AG08395 (cell line): ENCODE data around the gene FAM43A.

Source experiments
- DNase-seq: peaks from one replicate; pipeline ENCODE4 v3.0.0; 2012; ENCODE audit warnings: mixed read lengths, low spot score

Gene FAM43A

GRCh38 chr3:194676471-194676870 lies 9.2 kb upstream of the FAM43A start:
- no peak for DNase-seq

DNA sequence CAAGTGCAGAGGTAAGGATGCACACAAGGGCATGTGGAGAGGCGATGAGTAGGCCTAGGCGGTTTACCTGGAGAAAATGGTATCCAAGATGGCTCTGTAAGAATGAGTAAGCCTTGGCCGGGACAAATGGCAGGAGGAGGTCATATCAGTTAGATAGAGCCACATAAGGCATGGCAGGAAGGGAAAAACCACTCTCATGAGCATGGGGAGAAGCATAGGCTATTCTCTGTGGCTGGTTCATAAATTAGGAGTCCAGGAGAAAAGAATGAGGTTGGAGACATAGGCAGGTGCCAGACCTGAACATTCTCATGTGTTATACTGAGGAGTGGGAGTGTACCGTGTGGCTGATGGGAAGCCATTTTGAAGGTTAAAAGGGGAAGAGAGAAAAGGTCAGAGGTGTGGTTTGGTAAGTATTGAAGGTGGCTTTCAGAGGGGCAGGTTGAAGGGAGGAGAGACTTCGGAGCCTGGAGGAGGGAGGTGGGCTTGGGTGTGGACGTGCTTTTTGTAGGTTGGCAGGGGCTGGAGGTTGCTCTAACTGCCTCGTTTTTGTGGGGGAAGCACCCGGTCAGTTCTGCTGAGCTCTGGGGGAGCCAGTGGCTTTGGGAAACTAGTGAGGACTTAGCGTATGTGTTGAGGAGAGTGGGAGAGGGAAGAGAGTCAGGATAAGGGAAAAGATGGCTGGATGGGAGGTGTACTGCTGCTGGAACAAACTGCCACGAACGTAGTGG lies 4.6 kb upstream of the FAM43A start:
- DNase-seq, result no peak

DNA sequence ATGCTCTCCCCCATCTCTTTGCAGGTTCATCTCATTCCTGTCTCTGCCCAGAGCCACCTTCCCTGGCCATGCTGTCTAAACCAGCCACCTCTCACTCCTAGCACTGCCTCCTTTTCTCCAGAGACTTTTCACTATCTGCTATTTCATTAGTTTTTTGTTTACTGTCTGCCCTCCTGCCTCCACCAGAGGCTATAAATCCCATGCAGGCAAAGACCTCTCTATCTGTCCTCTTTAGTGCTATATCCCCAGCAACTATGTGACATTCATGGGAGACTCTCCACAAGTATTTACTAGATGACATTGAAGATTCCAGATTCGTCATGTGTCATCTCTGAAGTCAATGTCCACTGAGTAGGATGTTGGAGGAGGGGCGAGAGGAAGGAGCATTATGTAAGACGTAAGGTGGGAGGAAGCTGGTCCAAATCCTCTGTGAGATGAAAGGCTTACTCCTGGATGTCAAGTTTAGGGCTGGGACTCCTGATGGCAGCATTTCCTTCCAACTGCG lies 3.4 kb upstream of the FAM43A start:
- no peak for DNase-seq

GRCh38 chr3:194682694-194683310 lies 2.9 kb upstream of the FAM43A start:
- peak; percentile 88 for DNase-seq

DNA sequence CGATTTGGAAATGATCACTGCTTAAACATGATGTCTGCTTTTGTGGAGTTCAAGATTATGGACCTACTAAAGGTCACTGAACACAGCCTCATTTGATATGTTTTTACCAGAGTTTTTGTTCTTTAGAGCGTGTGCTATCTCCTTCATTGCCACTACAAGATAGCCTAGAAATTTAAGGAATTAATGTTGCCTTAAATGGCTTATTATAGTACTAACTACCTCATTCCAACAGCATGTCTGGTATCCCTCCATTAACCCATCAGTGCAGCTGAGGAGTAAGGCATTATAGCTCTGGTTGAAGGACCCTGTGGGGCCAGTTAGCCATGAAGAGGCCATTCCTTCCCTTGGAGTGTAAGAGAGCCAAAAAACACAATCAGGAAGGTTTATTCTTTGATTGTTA lies 2.3 kb upstream of the FAM43A start:
- no peak for DNase-seq

DNA sequence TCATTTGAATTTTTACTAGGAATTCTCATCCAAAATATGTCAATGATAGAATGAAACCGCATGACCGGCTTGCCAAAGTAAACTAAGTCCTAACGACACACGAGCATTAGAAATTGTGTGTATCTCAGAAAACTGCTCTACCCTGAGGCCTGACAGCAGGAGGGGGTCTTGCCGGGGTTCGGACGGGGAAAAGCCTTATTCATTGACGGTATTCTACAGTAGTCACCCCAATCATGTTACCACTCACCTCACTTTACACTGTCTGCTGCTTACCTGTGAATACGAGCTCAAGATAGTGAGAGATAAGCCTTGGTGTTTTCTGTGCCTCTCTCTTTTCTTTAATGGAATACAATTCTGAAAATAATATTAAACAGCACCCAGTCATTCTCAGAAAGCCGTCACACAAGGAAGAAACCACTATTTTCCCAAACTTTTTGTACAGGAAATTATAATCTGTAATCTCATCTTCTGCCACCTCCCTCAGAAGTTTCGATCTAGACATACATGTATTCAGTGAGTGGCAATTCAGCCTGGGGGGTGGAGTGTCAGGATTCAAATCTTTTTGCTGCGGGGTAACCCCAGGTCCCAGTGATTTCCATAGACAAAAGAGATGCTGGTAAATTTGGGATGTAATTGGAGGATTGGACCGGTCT lies 492 bp upstream of the FAM43A start:
- no peak for DNase-seq

DNA sequence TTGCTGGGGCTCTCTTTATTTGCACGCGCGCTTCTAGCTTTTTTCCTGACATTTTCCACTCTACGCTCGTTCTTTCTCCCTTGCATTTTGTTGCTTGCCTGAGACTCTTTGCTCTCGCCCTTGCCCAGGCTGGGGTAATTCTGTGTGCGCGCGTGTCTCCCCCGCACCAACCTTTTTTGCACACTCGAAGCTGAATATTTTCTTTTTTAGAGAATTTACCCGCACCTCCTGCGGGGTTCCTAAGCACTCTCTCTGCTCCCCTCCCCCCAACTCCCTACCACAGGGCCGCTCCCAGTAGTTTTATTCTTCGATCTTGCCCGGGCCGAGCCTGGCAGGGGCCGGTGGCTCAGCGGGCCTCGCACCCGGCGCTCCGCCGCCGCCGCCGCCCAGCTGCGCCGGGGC lies 732 bp downstream of the FAM43A start:
- DNase-seq, result no peak

DNA sequence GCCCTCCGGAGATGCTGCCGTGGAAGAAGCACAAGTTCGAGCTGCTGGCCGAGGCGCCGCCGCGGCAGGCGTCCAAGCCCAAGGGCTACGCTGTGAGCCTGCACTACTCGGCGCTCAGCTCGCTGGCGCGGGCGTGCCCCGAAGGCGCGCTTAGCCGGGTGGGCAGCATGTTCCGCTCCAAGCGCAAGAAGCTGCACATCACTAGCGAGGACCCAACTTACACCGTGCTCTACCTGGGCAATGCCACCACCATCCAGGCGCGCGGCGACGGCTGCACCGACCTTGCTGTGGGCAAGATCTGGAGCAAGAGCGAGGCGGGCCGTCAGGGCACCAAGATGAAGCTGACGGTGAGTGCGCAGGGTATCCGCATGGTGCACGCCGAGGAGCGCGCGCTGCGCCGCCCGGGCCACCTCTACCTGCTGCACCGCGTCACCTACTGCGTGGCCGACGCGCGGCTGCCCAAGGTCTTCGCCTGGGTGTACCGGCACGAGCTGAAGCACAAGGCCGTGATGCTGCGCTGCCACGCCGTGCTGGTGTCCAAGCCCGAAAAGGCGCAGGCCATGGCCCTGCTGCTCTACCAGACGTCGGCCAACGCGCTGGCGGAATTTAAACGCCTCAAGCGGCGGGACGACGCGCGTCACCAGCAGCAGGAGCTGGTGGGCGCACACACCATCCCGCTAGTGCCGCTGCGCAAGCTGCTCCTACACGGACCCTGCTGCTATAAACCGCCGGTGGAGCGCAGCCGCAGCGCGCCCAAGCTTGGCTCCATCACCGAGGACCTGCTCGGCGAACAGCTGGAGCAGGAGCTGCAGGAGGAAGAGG lies 1.3 kb downstream of the FAM43A start:
- DNase-seq, result peak; percentile 41

DNA sequence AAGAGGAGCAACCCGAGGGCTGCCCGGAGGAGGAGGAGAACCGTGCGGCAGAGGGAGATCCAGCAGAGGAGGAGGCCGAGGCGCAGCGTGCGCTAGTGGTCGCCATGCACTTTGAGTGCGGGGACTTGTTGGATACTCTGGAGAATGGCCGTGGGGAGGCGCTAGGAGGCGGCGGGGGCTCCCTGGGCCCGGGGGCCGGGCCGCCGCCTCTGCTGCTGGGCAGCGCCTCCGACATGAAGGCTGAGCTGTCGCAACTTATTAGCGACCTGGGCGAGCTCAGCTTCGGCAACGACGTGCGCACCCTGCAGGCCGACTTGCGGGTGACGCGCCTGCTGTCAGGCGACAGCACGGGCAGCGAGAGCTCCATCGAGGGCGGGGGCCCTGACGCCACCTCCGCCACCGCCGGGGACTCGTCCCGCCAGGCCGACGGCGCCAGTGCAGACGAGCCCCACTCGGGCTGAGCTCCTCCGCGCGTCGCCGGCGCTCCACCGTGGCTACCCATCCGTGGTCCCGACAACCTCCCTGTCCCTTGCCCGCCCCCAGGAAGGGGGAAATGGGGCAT lies 2.0 kb downstream of the FAM43A start:
- DNase-seq, result peak; percentile 53

DNA sequence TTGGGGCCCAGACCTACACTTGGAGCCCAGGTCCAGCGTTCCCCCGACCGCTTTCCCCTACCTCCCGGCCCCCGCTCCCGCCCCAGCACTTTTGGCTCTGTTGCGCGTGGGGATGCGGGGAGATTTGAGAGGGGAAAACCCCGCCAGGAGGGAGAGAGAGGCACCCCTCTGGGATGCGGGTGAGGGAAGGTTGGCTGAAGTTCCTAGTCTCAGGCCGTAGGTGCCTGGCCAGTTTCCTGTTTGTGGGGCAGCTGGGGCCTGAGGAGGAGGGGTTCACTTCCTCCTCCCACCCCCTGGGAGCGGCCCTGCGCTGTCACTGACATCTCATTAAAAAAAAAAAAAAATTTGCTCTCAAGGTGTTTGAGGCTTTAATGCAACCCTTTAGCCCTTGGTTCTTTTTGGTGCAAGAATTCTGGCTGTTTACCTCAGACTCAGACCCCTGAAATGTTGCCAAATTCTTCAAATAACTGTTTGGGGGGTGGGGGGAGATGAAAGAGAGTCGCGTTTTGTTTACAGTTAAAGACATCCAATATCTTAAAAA lies 2.6 kb downstream of the FAM43A start:
- DNase-seq, result no peak

DNA sequence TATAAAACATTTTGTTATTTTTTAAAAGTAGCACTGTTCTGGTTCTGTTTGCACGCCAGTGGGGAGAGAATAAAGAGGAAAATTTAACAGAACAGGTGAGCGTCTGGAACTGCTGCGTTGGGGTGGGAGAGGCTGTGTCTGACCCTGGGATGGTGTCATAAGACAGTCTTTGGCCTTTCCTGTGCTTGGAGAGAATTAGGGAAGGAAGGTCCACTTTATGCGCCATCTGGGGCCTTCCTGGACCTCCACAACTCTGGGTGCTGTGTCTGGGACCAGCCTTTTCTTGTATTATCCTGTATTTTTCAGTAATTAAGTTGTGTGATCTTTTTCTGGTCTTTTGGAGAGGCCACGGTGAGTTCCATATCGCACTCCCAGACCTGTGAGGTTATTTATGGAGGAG lies 3.3 kb downstream of the FAM43A start:
- DNase-seq, result no peak

DNA sequence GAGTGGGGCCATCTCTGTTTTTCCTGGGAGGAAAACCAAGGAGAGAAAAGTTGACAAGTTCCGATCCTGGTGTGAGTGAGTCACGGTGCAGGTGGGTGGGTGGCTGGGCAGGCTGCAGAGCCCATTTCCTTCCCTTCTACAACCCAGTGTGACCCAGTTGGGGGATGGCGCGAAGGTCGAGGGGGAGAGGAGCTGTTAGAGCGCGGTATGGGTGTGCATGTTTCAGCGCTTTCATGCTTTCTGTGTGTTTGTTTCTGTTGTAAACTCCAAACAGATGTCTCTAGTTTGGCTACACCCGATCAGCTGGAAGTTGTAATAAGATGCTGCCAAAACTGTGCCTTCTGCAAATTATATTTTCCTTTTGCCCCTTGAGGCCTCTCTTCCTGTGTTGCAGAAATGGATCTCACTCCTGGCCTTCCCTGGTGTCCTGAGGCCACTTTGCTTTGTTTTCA lies 3.8 kb downstream of the FAM43A start:
- peak; percentile 63 for DNase-seq

- no peak for DNase-seq
Observed at GRCh38 chr3:194690501-194691372, 5.1 kb downstream of the FAM43A start.

GRCh38 chr3:194691481-194692283 lies 6.0 kb downstream of the FAM43A start:
- no peak for DNase-seq

DNA sequence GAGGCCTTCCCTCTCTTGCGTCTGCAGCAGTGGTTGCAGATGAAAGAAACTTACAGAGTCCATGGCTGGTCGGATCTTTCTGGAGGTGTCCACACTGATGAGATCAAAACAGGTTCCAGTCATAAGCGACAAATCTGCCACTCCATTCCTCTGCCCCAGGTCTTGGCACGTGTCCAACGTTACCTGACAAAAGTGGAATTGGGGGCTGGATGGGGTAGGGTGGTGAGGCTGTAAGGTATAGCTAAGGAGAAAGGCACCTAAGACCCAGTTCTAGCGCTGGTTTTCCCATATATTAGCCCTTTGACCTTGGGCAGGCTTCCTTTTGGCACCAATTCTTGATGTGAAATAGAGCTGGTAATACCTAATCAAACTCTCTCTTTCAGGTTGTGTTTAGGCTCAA lies 11.0 kb downstream of the FAM43A start:
- DNase-seq, result no peak

- no peak for DNase-seq
Observed at GRCh38 chr3:194702545-194702944, 16.9 kb downstream of the FAM43A start.

GRCh38 chr3:194705227-194705626 lies 19.5 kb downstream of the FAM43A start:
- DNase-seq, result no peak

DNA sequence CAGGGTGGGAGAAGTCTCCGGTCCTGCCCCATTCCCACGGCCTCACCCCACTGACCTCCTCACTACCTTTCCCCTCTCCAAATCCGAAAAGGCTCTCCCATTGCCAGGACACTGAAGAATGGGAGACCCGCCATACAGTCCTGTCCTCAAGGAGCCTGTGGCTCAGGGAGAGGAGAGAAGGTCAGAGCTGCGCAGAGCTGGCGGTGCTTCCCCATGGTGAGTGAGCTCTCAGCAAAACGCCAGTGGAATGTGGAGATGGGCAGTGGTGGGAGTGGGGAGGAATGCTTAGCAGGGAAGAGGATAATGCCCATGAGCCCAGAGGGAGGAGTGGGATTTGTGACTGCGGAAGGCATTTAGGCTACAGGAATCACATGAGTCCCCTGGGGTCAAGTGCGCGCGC lies 20.1 kb downstream of the FAM43A start:
- no peak for DNase-seq

- no peak for DNase-seq
Observed at GRCh38 chr3:194707147-194707540, 21.5 kb downstream of the FAM43A start.

GRCh38 chr3:194711286-194711685 lies 25.6 kb downstream of the FAM43A start:
- no peak for DNase-seq
